DMS 273 (cell line): ENCODE data around the gene TPRG1L.

Source experiments
- DNase-seq: peaks from one replicate; lab custom pipeline; 2025; ENCODE audit not compliant: unreplicated experiment; lab: John Stamatoyannopoulos, UW

Gene TPRG1L

DNA sequence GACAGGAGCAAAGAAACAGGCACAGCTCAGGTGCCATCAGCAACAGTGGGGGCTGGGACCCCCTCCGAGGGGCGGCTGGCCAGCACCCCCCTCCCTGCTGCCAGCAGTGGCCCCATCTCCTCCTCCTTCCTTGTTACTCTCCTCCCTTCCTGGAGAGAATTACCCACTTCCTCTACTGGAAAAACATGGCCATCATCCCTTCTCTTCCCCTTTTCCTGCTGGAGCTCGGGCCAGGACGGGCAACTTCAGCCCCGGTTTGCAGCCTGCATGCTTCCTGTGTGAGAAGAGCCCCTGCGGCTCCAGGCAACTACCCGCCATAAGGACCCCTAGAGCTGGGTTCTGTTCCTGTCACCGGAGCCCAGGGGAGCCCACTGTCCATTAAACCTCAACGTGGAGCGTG, 31.1 kb upstream of the TPRG1L start:
- DNase-seq, result no peak

DNA sequence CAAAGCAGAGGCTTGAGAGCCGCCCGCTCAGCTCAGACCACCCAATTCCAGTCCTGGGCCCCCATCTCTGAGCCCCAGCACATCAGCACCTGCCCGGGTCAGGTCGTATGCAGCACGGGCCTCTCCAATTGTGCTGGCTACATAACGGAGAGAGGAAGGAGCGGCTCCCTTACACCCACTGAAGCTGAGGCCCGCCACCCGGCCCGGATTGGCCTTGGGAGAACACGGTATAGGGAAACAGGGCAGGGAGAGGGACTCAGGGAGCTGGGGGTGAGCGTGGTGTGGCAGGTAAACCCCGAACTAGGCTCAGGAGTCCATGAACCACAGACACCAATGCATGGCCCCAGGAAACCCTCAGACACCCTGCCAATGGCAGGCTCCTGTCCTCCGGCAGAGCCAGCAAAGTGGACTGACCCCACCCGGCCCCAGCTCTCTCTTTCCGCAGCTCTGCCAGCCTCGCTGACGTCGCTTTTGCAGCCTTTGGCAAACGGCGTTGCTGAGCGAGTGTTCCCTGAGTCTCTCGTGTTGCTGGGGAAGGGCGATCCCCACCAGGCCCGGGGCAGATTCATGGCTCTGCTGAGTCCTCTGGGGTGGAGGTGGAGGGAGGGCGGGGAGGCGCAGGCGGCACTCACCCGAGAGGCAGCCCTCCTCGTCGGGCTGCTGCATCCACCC, 30.0 kb upstream of the TPRG1L start:
- DNase-seq, result no peak

DNA sequence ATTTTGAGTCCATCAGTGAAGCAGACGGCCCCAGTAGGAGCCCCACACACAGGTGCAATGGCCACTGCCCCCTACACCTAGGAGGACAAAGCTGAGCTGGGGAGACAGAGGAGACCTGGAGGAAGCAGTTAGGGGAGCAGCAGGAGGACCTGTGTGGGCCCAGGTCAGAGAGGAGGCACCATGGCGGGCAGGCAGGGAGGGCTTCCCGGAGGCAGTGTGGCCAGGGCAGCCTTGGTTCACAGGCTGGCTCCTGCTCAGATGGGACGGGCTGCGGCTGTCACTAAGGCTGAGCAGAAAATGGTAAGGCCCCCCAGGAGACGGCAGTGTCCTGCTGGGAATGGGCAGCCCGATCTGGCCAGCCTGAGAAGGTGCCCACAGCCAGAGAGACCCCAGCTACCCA, 28.9 kb upstream of the TPRG1L start:
- DNase-seq, result no peak

DNA sequence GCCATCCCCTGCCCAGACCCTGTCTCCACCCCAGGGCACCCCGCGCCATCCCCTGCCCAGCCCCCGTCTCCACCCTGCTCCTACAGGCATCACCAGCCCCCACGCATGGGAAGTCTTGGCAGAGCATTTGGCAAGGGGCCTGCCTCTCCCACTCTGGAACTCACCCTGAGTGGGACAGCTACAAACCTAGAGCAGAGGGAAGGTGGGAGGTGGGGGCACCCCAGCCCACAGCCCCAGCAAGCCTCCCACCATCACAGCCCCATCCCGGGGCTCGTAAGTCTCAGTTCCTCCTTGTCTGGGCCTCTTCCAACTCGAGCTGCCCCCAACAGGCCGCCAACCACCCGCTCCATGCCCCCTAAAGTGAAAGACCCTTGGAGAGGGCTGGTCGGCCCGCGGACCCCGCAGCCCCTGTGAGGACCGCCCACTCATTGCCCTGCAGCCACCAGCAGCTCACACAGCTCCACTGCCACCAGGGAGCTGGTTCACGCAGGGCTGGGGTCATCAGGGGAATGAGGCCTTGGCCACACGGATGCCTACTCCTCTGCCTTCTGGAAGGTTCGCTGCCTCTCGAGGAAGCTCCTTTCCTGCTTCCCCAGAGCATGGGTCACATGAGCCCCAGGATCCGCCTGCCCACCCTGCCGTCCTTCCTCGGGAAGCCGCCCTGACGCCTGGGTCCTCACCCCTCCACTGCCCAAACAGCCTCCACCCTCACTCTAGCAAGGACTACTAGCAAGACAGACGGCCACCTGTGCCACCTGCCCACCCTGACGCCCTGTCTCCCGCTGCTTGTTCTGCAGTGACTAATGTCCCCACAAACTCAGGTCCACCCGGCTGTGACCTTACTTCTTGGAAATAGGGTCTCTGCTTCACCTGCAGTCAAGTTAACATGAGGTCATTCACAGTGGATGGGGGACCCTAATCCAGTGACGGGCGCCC, 27.9 kb upstream of the TPRG1L start:
- no peak for DNase-seq

DNA sequence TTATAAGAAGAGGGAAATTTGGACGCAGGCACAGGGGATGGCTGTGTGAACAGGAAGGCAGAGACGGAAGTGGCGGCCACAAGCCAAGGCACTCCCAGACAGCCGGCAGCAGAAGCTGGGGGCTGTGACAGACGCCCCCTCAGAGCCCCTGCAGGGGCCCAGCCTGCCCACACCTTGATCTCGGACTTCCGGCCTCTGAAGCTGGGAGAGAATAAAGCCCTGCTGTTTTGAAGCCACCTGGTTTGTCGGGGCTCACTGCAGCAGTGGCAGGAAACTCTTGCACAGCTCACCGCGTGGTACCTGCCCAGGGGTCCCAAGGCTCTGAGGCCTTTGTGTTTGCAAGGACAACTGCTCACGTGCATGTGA, 27.2 kb upstream of the TPRG1L start:
- DNase-seq, result no peak

DNA sequence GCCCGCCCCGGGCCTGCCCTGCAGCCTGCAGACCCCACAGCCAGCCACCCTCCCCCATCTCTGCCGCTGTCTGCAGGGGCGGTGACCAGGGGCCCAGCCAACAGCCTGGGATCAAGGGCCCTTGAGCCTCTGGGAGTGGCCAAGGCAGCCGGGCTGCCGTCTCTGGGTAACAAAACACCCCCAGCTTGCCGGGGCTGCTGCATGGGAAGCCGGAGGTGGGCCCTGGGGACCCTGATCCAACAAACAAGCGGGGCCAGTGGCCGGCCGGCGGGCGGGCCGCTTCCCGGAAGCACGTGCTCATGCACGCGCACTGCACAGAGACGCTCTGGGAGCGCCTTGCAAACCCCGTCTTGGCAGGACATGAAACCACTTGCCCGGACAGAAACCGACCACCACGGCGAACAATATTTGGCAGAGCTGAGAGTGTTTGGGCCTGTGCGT, 26.7 kb upstream of the TPRG1L start:
- DNase-seq, result no peak

DNA sequence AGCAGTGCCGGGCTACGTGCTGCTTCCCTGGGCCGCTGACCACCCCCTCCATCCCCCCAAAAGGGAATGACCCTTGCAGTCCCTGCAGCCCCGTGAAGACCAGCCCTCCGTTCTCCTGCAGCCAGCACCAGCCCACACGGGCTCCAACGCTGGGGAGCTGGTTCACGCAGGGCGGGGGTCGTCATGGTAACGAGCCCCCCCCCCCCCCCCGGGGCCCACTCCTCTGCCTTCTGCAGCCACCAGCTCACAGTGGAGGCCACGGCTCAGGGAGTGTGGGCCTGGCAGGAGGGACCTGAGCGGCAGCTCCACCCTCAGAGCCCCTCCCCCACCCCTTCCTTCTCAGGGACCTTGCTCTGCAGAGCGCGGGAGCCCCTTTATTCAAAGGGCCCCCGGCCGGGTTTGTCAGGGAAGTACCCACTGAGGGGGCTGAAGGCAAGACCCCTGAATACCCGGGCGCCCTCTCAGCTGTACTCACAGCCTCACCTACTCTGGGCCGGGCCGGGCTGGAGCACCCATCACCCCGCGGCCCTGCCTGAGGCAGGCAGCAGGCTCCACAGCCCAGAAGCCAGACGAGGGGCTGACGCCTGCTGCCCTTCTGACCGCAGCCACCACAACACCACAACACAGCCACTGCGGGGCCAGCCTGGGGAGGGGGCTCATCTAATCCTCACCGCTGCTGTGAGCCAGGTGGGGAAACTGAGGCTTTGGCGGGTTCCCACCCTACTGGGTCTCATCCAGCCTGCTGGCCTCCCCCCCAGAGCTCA, 26.1 kb upstream of the TPRG1L start:
- DNase-seq, result no peak

DNA sequence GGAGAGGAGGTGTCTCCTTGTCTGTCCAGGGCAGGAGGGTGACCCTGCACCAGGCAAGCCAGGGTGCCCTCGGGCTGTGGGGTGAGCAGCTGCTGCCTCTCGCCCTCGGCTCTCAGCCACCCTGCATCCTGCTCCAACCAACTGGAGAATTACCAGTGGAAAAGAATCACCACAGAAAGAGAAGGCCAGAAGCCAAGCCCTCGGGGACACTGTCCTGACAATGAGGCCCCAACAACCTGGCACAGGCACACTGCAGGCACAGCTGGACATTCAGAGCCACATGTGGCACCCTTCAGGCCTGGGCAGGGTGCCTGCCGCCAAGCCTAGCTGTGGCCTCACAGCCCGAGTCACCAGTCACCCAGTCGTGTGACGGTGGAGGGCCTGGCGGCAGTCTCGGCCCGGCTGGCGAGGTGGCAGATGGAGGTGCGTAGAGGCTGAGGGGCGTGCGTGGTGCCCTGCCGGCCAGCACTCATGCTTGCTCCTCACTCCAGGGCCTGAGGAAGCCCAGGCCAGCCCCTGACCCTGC, 25.5 kb upstream of the TPRG1L start:
- peak; percentile 54 for DNase-seq

DNA sequence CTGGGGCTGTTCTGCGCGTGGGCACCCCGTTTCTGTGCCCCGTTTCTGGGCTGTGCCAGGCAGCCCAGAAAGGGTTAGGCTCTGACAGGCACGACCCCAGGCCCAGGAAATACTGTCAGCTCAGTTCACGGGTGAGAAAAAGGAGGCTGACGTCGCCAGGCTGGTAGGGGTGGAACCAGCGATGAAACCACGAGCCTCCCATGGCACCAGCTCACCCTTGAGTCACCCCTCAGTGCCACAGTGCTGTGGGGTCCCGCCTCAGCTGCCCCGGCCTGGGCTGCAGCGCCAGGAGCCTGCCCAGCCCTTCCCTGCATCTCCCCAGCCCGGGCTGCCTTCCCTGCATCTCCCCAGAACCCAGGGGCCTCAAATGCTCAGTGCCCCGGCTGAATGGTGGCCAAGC, 25.0 kb upstream of the TPRG1L start:
- DNase-seq, result no peak

DNA sequence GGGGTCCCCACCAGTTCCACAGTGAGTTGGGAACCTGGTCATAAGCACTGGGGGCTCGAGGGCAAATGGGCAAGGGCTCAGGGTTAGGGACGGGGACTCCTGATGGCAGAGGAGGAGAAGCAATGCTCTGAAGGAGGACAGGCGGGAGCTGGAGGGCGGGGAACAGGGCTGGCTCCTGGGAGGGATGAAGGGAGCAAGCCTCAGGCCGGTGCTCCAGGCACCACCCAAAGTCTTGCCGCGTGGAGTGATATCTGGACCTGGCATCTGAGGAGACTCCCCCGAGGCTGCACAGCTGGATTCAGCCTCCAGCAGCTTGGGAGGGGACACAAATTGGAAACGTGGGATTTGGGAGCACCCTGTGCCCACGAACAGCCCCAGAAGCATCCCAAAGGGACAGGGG, 24.5 kb upstream of the TPRG1L start:
- DNase-seq, result no peak

DNA sequence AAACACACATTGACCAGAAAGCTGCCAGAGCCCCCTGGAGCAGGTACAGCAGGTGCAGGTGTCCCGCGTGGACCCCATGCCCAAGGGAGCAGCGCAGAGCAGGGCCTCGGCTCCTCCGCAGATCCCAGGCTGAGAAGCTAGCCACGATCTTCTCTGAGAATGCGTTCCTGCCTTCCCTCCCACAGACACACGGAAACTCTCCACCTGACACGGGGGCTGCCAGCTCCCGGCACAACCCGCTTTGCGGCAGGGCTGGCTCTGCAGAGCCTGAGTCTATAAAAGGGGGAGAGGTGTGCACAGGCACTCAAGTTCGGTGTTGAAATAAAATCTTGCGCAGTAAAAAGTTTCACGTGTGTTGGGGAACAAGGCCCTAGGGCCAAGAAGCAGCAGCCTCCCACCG, 23.1 kb upstream of the TPRG1L start:
- DNase-seq, result no peak

DNA sequence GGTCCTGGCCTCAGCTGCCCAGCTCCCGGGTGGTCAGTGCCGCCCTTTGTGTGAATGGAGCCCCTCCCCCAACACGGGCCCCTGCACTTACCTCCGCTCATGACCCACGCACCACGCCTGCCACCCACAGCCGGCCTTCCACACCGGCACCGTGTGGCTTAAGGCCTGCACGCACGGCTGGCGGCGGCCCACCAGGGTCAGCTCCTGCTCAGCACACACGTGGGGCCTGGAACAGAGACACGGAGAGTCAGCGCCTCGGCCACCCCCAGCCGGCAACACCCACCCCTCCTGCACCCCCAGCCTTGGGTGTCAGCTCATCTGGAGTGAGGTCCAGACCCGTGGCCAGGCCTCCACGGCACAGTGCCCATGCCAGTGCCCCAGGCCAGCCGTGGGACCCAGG, 22.4 kb upstream of the TPRG1L start:
- no peak for DNase-seq

DNA sequence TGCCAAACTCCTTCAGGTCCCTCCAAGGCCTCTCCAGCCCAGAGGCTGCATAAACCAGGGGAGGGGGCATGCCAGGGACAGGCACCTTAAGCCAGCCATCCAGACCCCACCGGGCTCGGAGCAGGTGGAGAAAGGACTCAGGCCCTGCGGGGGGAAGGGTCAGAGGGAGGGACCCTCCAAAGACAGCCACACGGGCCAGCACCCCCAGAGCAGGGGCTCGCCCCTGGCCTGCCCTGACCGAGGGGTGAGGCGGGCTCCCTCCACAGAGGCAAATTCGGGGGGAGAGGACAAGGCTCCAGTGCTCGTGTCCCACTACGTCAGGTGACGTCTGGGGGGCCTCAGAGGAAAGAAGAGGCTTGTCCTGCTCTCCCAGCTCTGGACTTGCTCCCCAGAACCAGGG, 21.7 kb upstream of the TPRG1L start:
- DNase-seq, result no peak

DNA sequence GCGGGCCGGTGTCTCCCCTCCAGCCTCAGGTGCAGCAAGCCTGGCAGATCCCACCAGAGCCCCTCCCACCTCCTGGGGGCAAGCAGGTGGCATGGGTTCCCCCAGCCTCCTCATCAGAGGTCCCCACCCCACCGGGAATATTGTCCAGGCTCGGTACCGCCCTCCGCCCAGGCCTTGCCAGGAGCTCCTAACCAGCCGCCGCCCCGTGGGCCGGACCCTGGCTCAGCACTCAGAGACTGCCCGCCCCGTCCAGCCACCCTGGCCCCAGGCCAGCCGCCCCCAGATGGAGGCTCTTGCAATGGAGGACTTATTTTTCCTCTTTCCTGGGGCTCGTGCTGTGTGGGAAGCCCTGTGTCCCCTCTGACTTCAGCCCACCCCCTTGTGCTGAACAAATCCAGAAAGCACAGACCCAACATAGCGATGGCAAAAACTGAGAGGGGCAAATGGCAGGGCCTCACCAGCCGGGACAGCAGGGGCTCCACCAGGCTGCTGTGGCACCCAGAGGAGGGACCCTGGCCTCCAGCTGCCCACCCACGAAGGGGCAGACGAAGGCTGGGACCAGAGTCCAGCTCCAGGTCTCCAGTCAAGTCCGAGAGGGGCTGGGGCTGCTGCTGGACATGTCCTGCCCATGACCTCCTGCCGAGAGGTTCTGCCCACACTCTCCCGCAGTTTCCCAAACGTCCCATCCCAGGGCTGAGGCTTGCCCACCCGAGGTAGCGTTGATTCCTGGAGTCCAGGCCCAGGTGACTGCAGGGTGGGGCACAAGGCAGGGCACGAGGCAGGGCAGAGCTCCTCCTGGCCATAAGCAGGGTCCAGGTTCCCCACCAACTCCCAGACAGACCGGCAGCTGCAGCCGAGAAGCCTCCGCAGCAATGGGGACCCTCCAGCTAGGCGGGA, 21.0 kb upstream of the TPRG1L start:
- DNase-seq, result no peak

DNA sequence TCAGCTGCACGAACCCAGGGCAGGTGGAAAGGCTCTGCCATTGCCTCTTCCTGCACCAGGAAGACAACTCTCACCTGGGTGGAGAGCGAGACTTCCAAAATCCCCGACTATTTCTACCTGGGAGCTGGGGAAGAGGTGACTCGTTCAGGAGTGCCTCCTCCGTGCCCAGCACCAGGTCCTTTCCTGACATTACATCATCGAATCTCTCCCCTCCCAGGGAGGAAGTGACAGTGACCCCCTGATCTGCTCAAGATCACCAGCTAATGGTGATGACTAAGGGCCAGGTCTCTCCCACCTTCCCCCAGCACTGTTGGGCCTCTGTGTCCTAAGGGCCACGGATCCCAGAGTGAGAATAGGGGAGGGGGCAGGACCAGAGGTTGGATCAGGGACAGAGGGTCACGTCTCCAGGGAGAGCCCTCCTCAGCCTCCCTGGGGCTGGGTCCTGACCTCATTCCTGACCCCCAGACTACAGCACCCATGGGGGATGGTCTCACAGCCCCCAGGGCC, 20.3 kb upstream of the TPRG1L start:
- DNase-seq, result no peak

DNA sequence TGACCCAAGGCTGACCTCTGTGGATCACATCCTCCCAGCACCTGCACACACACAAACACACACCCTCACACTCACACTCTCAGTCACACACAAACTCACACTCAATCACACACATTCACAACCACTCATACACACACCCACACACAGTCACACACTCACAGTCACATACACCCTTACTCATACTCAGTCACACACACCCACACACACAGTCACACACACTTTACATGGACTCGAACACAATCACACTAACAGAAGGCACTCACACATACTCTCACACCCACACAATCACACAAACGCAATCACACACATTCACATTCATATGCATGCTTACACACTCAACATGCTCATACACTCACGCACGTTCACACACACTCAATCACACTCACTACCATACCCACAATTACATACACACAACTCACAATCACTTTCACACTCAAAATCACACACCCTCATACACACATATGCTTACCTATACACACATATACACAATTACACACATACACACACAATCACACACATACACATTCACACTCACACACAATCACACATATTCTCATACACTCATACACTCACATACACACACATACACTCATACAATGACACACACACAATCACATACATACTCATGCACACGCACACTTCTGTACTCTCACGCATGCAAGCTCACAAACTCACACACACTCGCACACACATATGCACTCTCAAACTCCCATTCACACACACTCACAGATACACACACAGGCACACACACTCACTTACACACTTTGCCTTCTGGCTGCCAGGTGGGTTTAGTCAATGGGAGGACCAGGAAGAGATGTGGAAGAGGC, 19.6 kb upstream of the TPRG1L start:
- no peak for DNase-seq

DNA sequence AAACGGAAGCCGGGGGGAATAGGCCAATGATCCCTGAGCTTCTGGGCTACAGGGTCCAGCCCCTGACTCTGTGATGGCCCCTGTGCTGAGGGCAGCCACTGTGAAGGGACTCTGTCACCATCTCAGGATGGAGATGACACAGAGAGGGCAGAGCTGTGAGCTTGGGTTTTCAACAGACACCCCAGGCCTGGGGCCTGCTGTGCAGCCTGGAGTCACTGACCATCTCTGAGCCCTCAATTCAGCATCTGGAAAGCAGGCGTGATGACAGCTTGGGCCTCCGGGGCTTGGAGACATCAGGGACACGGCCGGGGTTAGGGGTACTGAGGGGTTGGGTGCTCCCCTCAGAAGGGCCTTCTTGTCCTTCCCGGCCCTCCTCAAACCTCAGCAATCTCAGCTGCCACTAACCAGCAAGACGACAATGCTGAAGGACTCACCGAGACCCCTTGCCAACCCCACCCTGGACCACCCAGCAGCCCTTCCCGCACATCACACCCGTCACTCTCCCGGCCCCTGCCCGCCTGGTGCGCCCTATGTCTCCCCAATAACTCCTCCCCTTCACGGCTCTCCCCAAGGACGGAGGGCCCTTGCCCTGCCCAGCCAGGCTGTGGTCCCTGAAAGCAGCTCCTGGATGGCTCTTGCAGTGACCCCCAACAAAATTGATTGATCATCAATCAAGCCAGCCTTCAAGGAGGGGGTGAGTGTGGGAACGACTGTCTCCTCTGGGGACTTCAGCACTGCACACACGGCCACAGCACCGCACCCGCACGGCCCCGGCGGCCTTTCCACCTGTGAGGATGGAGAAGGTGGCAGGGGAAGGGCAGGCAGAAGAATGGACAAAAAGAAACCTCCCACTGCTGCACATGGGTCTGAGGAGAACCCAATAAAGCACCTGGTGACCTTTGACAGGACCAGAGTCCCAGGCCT, 17.8 kb upstream of the TPRG1L start:
- no peak for DNase-seq

DNA sequence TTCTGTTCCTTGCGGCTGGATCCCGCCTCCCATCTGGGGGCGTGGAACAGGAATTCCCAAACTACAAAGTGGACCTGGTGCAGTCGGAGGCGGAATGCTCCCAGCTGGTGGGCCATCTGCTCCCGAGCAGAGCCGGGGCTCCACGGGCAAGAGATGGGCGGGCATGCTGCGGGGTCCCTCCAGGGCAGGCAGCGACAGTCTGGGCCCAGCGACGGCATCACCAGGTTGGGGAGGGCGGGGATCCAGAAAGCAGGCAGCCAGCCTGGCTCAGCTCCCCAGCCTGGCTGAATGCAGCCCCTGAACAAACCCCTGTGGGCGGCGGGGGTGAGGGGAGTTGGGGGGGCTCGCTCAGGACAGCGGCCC, 17.1 kb upstream of the TPRG1L start:
- DNase-seq, result peak; percentile 93
